Stimulated activated CD8-positive, alpha-beta memory T cell treated with anti-CD3 and anti-CD28 coated beads, Interleukin-15, amount 100 ng/mL, for 4 hours (primary cell): Measurements from ENCODE around the gene NEDD9.

Experiments used
- DNase-seq, 2 donors: peaks; one replicate each; pipeline ENCODE4 v3.0.0-alpha.2; 2020; ENCODE audit warnings: low read depth in 2 of 2

Gene NEDD9, protein sequence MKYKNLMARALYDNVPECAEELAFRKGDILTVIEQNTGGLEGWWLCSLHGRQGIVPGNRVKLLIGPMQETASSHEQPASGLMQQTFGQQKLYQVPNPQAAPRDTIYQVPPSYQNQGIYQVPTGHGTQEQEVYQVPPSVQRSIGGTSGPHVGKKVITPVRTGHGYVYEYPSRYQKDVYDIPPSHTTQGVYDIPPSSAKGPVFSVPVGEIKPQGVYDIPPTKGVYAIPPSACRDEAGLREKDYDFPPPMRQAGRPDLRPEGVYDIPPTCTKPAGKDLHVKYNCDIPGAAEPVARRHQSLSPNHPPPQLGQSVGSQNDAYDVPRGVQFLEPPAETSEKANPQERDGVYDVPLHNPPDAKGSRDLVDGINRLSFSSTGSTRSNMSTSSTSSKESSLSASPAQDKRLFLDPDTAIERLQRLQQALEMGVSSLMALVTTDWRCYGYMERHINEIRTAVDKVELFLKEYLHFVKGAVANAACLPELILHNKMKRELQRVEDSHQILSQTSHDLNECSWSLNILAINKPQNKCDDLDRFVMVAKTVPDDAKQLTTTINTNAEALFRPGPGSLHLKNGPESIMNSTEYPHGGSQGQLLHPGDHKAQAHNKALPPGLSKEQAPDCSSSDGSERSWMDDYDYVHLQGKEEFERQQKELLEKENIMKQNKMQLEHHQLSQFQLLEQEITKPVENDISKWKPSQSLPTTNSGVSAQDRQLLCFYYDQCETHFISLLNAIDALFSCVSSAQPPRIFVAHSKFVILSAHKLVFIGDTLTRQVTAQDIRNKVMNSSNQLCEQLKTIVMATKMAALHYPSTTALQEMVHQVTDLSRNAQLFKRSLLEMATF

DNA sequence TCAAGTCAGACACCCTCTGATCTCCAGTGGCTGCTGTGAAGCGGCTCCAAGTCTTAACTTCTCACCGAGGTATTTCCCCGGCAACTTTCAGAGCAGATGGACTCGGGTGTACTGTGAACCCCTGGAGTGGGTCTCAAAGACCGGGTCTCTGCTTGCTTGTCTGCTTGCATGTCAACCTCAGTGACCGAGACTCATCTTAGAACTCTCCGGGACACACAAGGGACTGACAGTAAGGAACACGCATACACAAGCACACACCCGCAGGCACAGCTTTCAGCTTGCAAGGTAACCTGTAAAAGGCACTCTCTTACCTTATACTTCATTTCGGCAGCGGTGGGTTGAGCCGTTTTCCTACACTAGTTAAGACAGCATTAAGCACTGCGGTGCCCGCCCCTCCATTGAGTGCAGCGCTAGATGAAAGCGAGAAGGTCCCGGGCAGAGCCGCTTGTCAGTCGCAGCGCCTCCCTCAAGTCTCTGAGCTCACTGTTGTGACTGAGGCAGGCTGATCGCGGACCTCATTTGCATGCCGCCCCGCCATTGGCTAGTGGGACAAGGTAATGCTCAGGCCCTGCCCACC lies at the start of gene NEDD9:
Gene NEDD9, minus strand, starts transcription at position 476 of the 577 bp plus-strand sequence. Its CDS starts 153 bp downstream, at position 323.
- DNase-seq, result peak; percentile 87 to 92

DNA sequence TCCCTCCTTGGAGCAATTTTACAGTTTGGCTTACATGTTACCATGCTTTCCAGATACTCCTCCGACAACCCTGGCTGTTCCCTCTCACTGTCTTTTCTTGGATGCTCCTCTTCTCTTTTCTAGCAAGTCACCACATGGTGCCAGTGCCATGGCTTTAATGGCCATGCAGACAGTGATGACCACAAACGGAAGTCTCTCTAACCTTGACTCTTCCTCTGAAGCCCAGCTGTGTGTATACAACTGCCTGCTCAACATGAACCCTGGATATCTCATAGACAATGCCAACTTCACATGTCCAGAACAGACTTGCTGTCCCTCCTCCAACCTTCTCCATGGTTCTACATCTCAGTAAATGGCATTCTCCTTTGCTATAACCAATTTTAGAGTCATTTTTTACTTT lies 49.8 kb upstream of the NEDD9 start:
- DNase-seq, result no peak

DNA sequence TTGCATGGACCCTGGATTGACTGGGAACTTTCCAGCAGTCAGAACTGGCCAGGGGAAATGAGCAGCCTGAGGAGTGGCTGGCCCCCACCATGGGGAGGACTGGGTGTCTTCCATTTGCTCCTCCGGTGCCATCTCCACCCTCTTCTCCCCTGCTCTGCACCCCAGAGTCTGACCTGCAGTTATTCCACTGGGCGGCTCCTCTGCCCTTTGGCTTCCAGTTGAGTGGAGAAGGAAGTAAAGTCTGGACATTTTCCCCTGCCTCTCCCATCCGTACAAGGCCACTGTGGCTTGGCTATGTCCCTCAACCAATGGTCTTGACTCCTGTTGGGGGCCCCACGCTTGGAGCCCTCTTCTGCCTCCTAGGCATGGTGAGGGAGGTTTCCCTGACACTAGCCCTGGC lies 47.9 kb upstream of the NEDD9 start:
- DNase-seq, result no peak

DNA sequence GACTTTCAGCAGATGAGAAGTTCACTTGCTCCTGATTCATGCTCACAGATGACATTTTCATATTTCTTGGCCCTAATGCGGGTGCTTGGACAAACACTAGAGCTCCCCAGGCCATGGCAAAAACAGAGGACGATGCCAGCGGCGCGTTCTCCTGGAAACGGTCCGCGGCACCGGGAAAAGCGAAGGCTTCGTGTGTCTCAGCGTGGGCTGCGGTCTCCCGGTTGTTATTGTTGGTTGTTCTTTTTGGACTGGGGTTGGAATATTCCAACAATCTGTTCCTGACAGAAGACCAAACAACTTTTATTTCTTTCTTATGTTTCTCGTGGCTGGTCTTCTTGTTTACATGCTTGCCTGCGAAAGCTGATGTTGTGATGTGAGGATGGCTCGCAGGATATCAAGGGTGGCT lies 46.8 kb upstream of the NEDD9 start:
- no peak for DNase-seq

GRCh38 chr6:11278207-11278559 lies 45.7 kb upstream of the NEDD9 start:
- no peak for DNase-seq

GRCh38 chr6:11277275-11278206 lies 45.1 kb upstream of the NEDD9 start:
- DNase-seq, result no peak

DNA sequence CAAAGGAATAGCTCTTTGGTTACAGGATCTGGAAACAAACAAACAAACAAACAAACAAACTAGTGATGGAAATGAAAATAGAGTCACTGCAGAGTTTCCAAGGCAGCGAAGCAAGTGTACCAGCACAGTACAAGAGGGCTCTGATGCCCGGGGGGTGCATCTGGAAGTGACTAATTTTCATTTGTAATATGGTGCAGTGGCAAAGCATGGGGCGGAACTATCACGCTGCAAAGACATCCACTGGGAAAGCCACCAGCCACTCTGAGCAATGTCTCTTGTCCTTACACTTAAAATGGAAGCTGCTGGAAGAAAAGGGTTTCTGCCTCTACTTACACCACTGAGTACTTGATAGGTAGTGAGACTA lies 44.4 kb upstream of the NEDD9 start:
- no peak for DNase-seq

GRCh38 chr6:11276228-11276627 lies 43.8 kb upstream of the NEDD9 start:
- no peak for DNase-seq

DNA sequence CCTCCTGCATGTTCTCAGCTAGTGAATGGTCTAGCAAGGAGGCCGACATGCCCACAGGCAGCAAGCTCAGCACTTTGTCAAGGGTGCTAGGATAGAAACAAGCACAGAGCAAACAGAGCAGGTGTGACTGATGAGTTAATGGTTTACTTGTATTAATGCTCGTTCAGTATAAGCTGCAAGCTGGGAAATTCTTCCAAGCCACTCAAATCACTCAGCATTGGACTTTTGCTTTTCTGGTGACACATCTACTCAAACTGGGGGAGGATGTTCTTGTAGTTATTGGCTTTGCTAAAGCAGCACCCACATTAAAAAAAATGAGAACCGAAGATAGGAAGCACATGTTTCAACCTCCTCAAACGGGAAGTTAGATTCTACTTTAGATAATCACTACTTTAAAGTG lies 43.1 kb upstream of the NEDD9 start:
- no peak for DNase-seq

DNA sequence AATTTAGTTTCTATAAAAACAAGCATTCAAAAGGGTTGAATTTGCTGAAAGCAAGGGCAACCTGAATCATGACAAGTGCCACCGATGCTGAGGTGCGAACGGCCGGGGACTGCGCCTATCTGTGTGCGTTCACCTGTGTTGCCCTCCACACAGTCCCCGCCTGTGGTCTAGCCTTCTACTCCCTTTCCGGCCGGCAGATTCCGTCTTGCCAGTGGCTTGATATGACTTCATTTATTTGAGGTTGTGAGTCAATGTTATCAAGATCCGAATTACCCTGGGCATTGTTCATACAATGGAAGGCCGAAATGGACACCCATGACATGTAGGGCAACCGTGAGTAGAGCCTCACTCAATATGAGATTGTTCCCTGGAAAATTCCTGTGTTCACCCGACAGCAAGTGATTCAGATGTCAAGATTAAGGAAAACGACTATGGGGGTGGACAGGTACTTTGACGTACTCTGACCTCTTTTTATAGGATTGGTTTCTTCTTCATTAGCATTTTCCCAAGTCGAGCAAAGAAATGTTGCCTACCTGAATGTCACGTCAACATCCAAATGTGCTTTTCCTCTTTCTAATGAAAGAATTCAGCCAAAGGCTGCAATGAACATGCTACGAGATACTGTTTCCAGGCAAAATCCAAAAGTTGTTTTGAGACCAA lies 41.1 kb upstream of the NEDD9 start:
- DNase-seq, result no peak

- DNase-seq, result no peak
Observed at GRCh38 chr6:11272491-11273192, 40.2 kb upstream of the NEDD9 start.

- no peak for DNase-seq
Observed at GRCh38 chr6:11271228-11272020, 39.0 kb upstream of the NEDD9 start.

DNA sequence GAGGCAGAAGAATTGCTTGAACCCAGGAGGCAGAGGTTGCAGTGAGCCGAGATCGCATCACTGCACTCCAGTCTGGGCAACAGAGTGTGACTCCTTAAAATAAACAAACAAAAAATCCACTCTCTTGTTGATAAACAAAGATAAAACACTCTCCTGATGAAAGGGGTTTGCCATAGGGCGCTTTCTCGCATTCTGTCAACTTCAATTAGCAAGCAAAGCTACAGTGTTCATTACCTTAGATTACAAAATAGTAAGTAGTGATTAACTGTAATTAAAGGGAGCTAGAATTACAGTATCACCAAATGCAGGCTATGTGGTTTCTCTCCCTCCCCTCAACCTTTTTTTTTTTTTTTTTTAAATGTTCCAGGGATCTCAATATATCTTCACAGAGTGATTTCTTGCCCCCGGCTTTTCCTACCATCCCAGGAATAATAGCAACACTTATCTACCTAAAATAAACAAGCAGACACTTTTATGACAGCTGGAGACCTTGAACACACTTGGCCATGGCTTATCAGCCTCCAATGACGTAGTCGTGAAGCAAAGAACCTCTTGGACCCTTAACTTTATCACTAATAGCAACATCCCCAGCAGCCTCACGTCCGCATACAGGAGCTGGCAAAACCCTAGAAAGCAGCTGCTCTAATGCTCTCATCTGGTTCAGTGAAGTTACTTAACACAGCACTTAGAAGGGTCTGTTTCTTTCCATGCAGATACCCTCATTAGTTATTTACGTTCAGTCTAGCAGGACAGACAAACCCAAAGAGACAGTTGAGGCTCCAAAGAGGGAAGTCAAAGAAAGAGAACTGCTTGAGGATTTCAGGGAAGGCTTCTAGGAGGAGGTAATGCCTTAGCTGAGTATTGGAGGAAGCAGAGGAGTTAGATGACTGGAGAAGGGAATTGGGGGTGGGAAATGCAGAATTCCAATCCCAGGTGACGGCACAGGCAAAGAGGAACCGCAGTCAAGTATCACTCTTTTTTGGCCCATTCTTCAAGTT lies 37.9 kb upstream of the NEDD9 start:
- no peak for DNase-seq

- no peak for DNase-seq
Observed at GRCh38 chr6:11268978-11269377, 36.5 kb upstream of the NEDD9 start.

- DNase-seq, result no peak
Observed at GRCh38 chr6:11266926-11267325, 34.5 kb upstream of the NEDD9 start.

GRCh38 chr6:11265932-11266331 lies 33.5 kb upstream of the NEDD9 start:
- no peak for DNase-seq

DNA sequence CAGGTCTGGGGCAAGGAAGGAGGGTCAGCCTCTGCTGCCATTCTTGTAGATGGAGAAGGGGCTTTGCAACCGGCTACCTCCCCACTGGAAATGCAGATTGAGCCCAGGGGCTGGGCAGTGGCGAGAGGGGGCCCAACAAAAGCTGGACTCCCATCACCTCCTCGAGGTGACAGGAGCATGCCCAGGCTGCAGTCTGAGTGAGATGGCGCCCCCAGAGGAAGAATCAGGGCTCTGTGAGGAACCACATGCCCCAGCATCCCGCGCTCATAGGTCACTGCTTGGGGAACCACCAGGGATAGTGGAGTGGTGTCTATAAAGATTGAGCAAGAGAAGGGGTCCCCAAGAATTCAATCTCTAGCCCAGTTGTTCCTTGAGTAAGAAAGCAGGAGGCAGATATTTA lies 31.6 kb upstream of the NEDD9 start:
- no peak for DNase-seq

DNA sequence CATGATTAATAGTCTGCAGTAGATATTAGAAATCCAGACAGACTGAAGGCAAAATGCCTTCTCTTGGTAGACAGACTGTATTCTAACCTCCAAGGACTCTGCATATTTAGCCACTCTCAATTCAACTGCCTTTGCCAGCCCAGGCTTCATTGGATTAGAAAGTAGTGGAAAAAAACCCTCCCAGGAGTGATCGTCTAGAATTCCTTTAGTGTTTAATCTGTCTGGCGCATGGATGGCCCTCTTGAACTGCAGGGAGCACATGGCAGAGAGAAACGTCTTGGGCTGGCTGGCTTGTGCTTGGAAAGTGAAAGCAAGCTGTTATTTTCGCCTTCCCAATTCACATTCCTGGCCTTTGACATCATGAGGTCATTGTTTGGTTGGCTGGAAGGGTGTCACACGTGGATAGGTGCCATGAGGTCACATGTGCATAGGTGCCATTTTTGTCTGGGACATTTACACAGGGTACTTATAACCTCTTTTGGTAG lies 30.9 kb upstream of the NEDD9 start:
- no peak for DNase-seq
